ENCODE measurements around the gene OR5C1. TPM values are rescaled to one million over a fixed set of nuclear protein-coding genes. Genes with fewer than 3 reads are reported as not detected.

The OR5C1 gene
- total and polyA plus RNA-seq, 9 of the 15 experiments (the other 6 are each of a cell fraction or from before 2014, with no cell fraction given) = not detected

DNA sequence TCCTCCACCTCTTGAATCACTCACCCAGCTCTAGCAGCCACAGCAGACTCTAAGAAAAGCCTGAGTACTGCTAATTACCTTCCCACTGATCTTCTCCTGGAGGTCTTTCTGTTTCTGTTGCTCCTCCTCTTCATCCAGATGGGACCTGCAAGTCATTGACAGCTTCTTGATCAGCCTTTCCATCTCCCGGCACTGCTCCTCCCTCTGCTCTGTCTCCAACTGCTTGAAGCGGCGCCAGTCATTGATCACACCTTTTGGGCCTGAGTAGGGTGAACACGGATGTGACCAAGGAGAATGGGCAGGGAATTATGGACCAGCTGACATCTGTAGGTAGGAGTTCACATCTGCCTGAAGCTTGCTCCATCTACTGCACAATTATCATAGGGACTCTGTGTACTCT, 34.2 kb downstream of the OR5C1 start:
- no peak overlapping the region for H3K27ac ChIP-seq (ENCODE audit: extremely low read depth, low read depth, low read length)
- in situ Hi-C loops (cut with MboI) = loop anchor here (10.0 kb wide), 1 partner anchor 522 kb away; no protein-coding TSS in a partner anchor
- intact Hi-C loops (cut with micrococcal nuclease) = no loop called here
- FAIRE-seq (no peak), DNase-seq (ENCODE audit: extremely low read depth in 1 of 4, low spot score in 3 of 4) (no peak), ATAC-seq (no peak)
- peaks cover 17 to 19% of the 10 kb centered on the region in 2 experiments; a peak in 4 of 5 replicates for H3K4me1 ChIP-seq (replicated peaks in 1 of 2; ENCODE audit: control insufficient read depth in 2 of 2, insufficient read depth in 2 of 2, low read length in 2 of 2)
- H4K20me1 ChIP-seq (replicated peaks; ENCODE audit: control insufficient read depth, insufficient read depth, low read length) = peaks cover 8% of the 10 kb centered on the region; the same call in 1 of the 2 replicates
- no peak overlapping the region for H2AFZ ChIP-seq (ENCODE audit: low read depth, low read length)
- TF ChIP-seq CHD1 (IDR thresholded peaks at IDR 0.05; ENCODE audit: low read length) = no peak
- no peak for TF ChIP-seq BRCA1 (IDR thresholded peaks at IDR 0.05)
- no peak for TF ChIP-seq BRCA1 (CRISPR knock-in tag; IDR thresholded peaks at IDR 0.05)
- TF ChIP-seq ZBTB2 (IDR thresholded peaks at IDR 0.05) = no peak
- TF ChIP-seq ZNF518B (CRISPR knock-in tag; IDR thresholded peaks at IDR 0.05) = no peak
- no peak for TF ChIP-seq KLF10 (CRISPR knock-in tag; IDR thresholded peaks at IDR 0.05)
- TF ChIP-seq ZNF408 (CRISPR knock-in tag; IDR thresholded peaks at IDR 0.05; ENCODE audit: low read depth) = no peak
- TF ChIP-seq SRSF9 (IDR thresholded peaks at IDR 0.05; ENCODE audit: borderline replicate concordance, low read depth, low read length) = no peak
- no peak for TF ChIP-seq FOXJ2 (tag; IDR thresholded peaks at IDR 0.05)
- no peak for TF ChIP-seq NR2F6 (CRISPR knock-in tag; IDR thresholded peaks at IDR 0.05)
- no peak for TF ChIP-seq HDAC2 (IDR thresholded peaks at IDR 0.05)
- no peak for TF ChIP-seq KDM5B (IDR thresholded peaks at IDR 0.05; ENCODE audit: insufficient replicate concordance, low read depth, low read length)
- 69% methylated on average over 4 of the region's 4 CpGs for WGBS (ENCODE audit: insufficient coverage, low coverage, missing lambda C conversion rate)
- ChIA-PET CTCF (ENCODE audit: low intra/inter-chr PET ratio) (no interaction called here), POLR2A (interaction anchor here (0.8 to 1.2 kb wide), 2 partner anchors 10 to 12 kb away, joined by 3 to 4 read pairs; no protein-coding TSS in a partner anchor)
- no peak overlapping the region for H3K4me2 ChIP-seq (ENCODE audit: insufficient read depth, low read length)
- no peaks in the 10 kb centered on the region for H3K9me3 ChIP-seq (replicated peaks; ENCODE audit: control insufficient read depth, insufficient read depth, low read depth, low read length)
- no peak overlapping the region; a peak in 1 of 4 replicates for H3K9ac ChIP-seq (ENCODE audit: insufficient read depth in 1 of 2, low read depth in 2 of 2, low read length in 2 of 2)
- H3K36me3 ChIP-seq (ENCODE audit: control insufficient read depth, insufficient read depth, low read length) = peaks cover 65% of the 10 kb centered on the region
- H3K79me2 ChIP-seq (ENCODE audit: control insufficient read depth, insufficient read depth, low read length) = peaks cover 37% of the 10 kb centered on the region
- H3K9me1 ChIP-seq (ENCODE audit: control insufficient read depth, insufficient read depth, low read length) = no peaks in the 10 kb centered on the region
- H3K4me3 ChIP-seq = no peak overlapping the region
- BruUV-seq (replicated peaks) = no TSS peak
- no peaks in the 10 kb centered on the region for H3K27me3 ChIP-seq (ENCODE audit: control insufficient read depth in 2 of 2, insufficient read depth in 2 of 2, low read length in 2 of 2)

All from K562 (cell line).